Measurements from ENCODE around the gene SLCO3A1.

Gene SLCO3A1

GRCh38 chr15:92100751-92101150 is 247.2 kb downstream of the SLCO3A1 start:
- no peak for DNase-seq (ENCODE audit: low read depth)

- no peak for DNase-seq (ENCODE audit: low read depth)
Observed at GRCh38 chr15:92101708-92102394, 248.3 kb downstream of the SLCO3A1 start.

- no peak for DNase-seq (ENCODE audit: low read depth)
Observed at GRCh38 chr15:92102395-92102755, 248.9 kb downstream of the SLCO3A1 start.

GRCh38 chr15:92104072-92104471 is 250.6 kb downstream of the SLCO3A1 start:
- no peak for DNase-seq (ENCODE audit: low read depth)

GRCh38 chr15:92105611-92106010 is 252.1 kb downstream of the SLCO3A1 start:
- DNase-seq (ENCODE audit: low read depth) = no peak

- DNase-seq (ENCODE audit: low read depth) = no peak
Observed at GRCh38 chr15:92107510-92107909, 254.0 kb downstream of the SLCO3A1 start.

GRCh38 chr15:92109191-92109873 is 255.8 kb downstream of the SLCO3A1 start:
- DNase-seq (ENCODE audit: low read depth) = no peak

GRCh38 chr15:92111291-92111690 is 257.8 kb downstream of the SLCO3A1 start:
- no peak for DNase-seq (ENCODE audit: low read depth)

GRCh38 chr15:92111751-92112150 is 258.2 kb downstream of the SLCO3A1 start:
- DNase-seq (ENCODE audit: low read depth) = no peak

- no peak for DNase-seq (ENCODE audit: low read depth)
Observed at GRCh38 chr15:92112180-92112579, 258.7 kb downstream of the SLCO3A1 start.

- no peak for DNase-seq (ENCODE audit: low read depth)
Observed at GRCh38 chr15:92112711-92113110, 259.2 kb downstream of the SLCO3A1 start.

- DNase-seq (ENCODE audit: low read depth) = no peak
Observed at GRCh38 chr15:92113832-92114231, 260.3 kb downstream of the SLCO3A1 start.

GRCh38 chr15:92115834-92116233 is 262.3 kb downstream of the SLCO3A1 start:
- no peak for DNase-seq (ENCODE audit: low read depth)

GRCh38 chr15:92116330-92116729 is 262.8 kb downstream of the SLCO3A1 start:
- no peak for DNase-seq (ENCODE audit: low read depth)

GRCh38 chr15:92117261-92117731 is 263.8 kb downstream of the SLCO3A1 start:
- DNase-seq (ENCODE audit: low read depth) = no peak

GRCh38 chr15:92118162-92118935 is 264.8 kb downstream of the SLCO3A1 start:
- no peak for DNase-seq (ENCODE audit: low read depth)

- DNase-seq (ENCODE audit: low read depth) = no peak
Observed at GRCh38 chr15:92118936-92119325, 265.4 kb downstream of the SLCO3A1 start.

- DNase-seq (ENCODE audit: low read depth) = no peak
Observed at GRCh38 chr15:92120094-92120795, 266.7 kb downstream of the SLCO3A1 start.

- DNase-seq (ENCODE audit: low read depth) = no peak
Observed at GRCh38 chr15:92121047-92121446, 267.5 kb downstream of the SLCO3A1 start.

GRCh38 chr15:92122259-92122658 is 268.8 kb downstream of the SLCO3A1 start:
- no peak for DNase-seq (ENCODE audit: low read depth)

- no peak for DNase-seq (ENCODE audit: low read depth)
Observed at GRCh38 chr15:92123962-92124656, 270.6 kb downstream of the SLCO3A1 start.

- no peak for DNase-seq (ENCODE audit: low read depth)
Observed at GRCh38 chr15:92124657-92125010, 271.1 kb downstream of the SLCO3A1 start.
